ENCODE data around the gene SLC25A43. TPM values are rescaled to one million over a fixed set of nuclear protein-coding genes. Genes with fewer than 3 reads are reported as not detected.

SLC25A43 gene
- total and polyA plus RNA-seq, 2 of the 8 experiments (the other 6 are each of a cell fraction or from before 2014, with no cell fraction given): 3.1 to 5.8 TPM

DNA sequence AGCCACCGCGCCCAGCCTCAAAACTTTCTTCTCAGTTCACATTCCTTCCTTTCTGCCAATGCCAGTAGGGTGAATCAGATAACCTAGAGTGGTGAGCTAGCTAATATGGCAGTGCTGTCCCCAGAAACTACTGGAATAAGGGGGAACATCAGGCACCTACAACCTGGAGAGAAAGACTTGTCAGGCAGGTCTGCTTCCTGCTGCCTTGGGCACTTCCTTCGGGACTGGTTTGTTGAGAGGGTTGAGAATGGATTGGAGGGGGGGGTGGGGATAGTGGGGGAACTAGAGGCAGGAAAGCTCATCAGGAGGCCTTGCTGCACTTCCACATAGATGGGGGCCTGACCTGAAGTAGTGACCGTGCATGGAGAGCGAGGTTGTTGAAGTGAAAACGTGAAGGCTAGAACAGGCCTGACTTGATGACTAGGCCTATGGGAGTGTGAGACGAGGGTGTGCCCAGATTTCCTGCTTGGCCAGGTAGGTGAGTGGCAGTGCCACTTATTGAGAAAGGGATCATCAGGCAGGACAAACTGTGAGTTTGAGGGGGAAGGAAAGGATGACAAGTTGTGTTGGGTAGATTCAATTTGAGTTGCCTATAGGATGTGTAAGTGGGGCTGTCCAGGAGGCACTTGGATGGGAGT, 102.5 kb downstream of the SLC25A43 start:
- WGBS, 2 experiments (ENCODE audit: extremely low coverage in 1 of 2, insufficient coverage in 1 of 2, insufficient read length in 1 of 2, insufficient replicate concordance in 2 of 2, low coverage in 1 of 2, low lambda C conversion rate in 2 of 2, missing lambda C conversion rate in 1 of 2): 86% methylated on average over 4 of the region's 7 CpGs; no CpG with 5 or more reads in 1 of the 2 experiments
- no peaks in the 10 kb centered on the region for H3K79me2 ChIP-seq (ENCODE audit: control insufficient read depth in 1 of 2, insufficient read depth in 2 of 2, low read length in 2 of 2)
- no peak for DNase-seq (ENCODE audit: low read depth in 1 of 2, low spot score in 2 of 2)
- no peaks in the 10 kb centered on the region for H3K36me3 ChIP-seq (ENCODE audit: control insufficient read depth in 2 of 4, insufficient read depth in 4 of 4, low read length in 3 of 4)
- H3K14ac ChIP-seq (ENCODE audit: insufficient read length): no peak overlapping the region
- no peaks in the 10 kb centered on the region for H3K27me3 ChIP-seq (replicated peaks in 1 of 4; ENCODE audit: control insufficient read depth in 3 of 4, extremely low read depth in 1 of 4, insufficient read depth in 3 of 4, low read length in 3 of 4)
- H3K79me1 ChIP-seq (ENCODE audit: low read depth, low read length): no peaks in the 10 kb centered on the region
- H3K9me3 ChIP-seq (ENCODE audit: insufficient read depth in 2 of 2, low read depth in 1 of 2, low read length in 1 of 2): no peaks in the 10 kb centered on the region
- TF ChIP-seq, protein P1, sequence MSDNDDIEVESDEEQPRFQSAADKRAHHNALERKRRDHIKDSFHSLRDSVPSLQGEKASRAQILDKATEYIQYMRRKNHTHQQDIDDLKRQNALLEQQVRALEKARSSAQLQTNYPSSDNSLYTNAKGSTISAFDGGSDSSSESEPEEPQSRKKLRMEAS (IDR thresholded peaks at IDR 0.05): no peak
- TF ChIP-seq, protein P2, sequence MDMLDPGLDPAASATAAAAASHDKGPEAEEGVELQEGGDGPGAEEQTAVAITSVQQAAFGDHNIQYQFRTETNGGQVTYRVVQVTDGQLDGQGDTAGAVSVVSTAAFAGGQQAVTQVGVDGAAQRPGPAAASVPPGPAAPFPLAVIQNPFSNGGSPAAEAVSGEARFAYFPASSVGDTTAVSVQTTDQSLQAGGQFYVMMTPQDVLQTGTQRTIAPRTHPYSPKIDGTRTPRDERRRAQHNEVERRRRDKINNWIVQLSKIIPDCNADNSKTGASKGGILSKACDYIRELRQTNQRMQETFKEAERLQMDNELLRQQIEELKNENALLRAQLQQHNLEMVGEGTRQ (IDR thresholded peaks at IDR 0.05; ENCODE audit: low read length): no peak
- TF ChIP-seq SAP30 (IDR thresholded peaks at IDR 0.05; ENCODE audit: insufficient read depth, insufficient replicate concordance, low read length) (no peak), EP300 (IDR thresholded peaks at IDR 0.05; ENCODE audit: borderline replicate concordance in 1 of 2, low read depth in 2 of 2, low read length in 2 of 2) (no peak), ZNF274 (IDR thresholded peaks at IDR 0.05; ENCODE audit: borderline replicate concordance, extremely low read depth, low read length) (no peak)
- TF ChIP-seq, protein P3, sequence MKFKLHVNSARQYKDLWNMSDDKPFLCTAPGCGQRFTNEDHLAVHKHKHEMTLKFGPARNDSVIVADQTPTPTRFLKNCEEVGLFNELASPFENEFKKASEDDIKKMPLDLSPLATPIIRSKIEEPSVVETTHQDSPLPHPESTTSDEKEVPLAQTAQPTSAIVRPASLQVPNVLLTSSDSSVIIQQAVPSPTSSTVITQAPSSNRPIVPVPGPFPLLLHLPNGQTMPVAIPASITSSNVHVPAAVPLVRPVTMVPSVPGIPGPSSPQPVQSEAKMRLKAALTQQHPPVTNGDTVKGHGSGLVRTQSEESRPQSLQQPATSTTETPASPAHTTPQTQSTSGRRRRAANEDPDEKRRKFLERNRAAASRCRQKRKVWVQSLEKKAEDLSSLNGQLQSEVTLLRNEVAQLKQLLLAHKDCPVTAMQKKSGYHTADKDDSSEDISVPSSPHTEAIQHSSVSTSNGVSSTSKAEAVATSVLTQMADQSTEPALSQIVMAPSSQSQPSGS (IDR thresholded peaks at IDR 0.05; ENCODE audit: low read length): no peak
- H3K23ac ChIP-seq (ENCODE audit: insufficient read length): no peak overlapping the region
- H2BK12ac ChIP-seq (ENCODE audit: low read depth, low read length): no peak overlapping the region
- H3K9ac ChIP-seq (replicated peaks in 1 of 4; ENCODE audit: extremely low read depth in 1 of 4, low read depth in 3 of 4, low read length in 3 of 4): no peak overlapping the region
- H3K23me2 ChIP-seq (ENCODE audit: low read depth, low read length): no peaks in the 10 kb centered on the region
- FAIRE-seq: no peak
- H4K8ac ChIP-seq (ENCODE audit: extremely low read depth, insufficient read depth, low read length): no peak overlapping the region
- no peak overlapping the region for H4K91ac ChIP-seq (replicated peaks; ENCODE audit: insufficient read length, low read length)
- H2AFZ ChIP-seq (ENCODE audit: low read length): no peak overlapping the region
- no peak overlapping the region for H3K56ac ChIP-seq (replicated peaks; ENCODE audit: insufficient read length, low read depth, low read length)
- H3K4ac ChIP-seq (replicated peaks; ENCODE audit: insufficient read length, low read depth, low read length): no peak overlapping the region
- ChIA-PET POLR2A (ENCODE audit: partially characterized antibody) (no interaction called here), CTCF (ENCODE audit: partially characterized antibody) (interaction anchor here (1.4 to 1.9 kb wide), 3 partner anchors 10 to 11 kb away, joined by 5 to 8 read pairs (median 7); no protein-coding TSS in a partner anchor)
- H3K27ac ChIP-seq (ENCODE audit: low read depth, low read length): no peak overlapping the region
- no peak overlapping the region for H2BK20ac ChIP-seq (ENCODE audit: low read length)
- H2BK120ac ChIP-seq (replicated peaks; ENCODE audit: low read depth, low read length): no peak overlapping the region
- no peak overlapping the region for H3K18ac ChIP-seq (ENCODE audit: extremely low read depth, low read length)
- H3K4me3 ChIP-seq (ENCODE audit: extremely low read depth in 1 of 4, insufficient read depth in 2 of 4, low read depth in 3 of 4, low read length in 4 of 4): no peak overlapping the region
- no peak overlapping the region for H2BK15ac ChIP-seq (ENCODE audit: low read length)
- no peaks in the 10 kb centered on the region for H4K20me1 ChIP-seq (replicated peaks in 1 of 2; ENCODE audit: control insufficient read depth in 1 of 2, insufficient read depth in 2 of 2, low read length in 2 of 2)
- H3K4me2 ChIP-seq (ENCODE audit: insufficient read depth in 1 of 2, low read depth in 2 of 2, low read length in 2 of 2): no peak overlapping the region
- H2BK5ac ChIP-seq (ENCODE audit: low read depth, low read length): no peak overlapping the region
- H3K4me1 ChIP-seq (replicated peaks in 1 of 4; ENCODE audit: control insufficient read depth in 3 of 4, insufficient read depth in 4 of 4, low read length in 3 of 4): peaks cover 0 to 2% (median 0%) of the 10 kb centered on the region in 4 experiments; a peak in 1 of 7 replicates
- H2AK5ac ChIP-seq (ENCODE audit: low read depth, low read length): no peak overlapping the region
- no peak overlapping the region for H4K5ac ChIP-seq (ENCODE audit: insufficient read length, low read depth, low read length)
